NK-92 (cell line): ENCODE measurements around the gene RLBP1.

Experiments used
- DNase-seq: peaks from one replicate; lab custom pipeline; 2025; ENCODE audit not compliant: unreplicated experiment; lab: John Stamatoyannopoulos, UW

The RLBP1 gene

DNA sequence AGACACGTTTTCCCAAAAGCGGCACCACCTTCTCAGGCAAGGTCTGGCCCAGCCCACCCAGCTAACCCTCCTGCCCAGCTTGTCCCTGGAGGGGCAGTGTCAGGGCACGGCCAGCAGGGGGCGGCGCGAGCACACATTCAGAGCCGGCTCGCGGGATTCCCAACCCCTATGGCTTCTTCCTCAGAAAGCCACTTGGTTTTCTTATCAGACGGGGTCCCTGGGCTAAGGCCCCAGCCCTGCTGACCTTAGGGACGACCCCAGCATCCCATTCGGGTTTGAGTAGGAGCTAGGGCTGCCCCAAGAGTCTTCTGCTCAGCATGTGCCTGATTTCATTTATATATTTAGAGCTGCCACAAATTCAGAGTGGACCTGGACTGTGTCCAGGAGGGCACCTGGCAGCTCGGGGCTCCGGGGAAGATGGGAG lies 14.5 kb downstream of the RLBP1 start:
- no peak for DNase-seq

DNA sequence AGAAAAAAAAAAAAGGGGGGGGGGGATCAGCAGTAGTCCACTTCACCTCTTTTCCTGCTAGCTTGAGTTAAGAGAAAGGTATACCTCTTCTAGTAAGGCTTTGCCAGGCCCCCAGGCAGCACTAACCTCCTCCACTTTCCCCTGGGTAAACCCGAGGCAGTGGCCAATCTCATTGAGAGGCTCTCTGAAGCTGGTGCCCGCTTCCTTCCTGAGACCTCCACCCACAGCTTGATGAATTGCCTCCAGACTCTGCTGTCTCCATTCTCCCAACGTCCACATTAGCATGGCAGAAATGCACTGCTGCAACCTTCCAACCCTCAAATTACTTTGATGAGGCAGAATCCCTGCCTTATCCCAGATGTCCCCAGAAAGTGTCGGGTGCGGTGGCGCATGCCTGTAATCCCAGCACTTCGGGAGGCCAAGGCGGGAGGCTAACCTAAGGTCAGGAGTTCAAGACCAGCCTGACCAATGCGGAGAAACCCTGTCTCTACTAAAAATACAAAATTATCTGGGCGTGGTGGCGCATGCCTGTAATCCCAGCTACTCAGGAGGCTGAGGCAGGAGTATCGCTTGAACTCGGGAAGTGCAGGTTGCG lies 15.3 kb downstream of the RLBP1 start:
- no peak for DNase-seq

DNA sequence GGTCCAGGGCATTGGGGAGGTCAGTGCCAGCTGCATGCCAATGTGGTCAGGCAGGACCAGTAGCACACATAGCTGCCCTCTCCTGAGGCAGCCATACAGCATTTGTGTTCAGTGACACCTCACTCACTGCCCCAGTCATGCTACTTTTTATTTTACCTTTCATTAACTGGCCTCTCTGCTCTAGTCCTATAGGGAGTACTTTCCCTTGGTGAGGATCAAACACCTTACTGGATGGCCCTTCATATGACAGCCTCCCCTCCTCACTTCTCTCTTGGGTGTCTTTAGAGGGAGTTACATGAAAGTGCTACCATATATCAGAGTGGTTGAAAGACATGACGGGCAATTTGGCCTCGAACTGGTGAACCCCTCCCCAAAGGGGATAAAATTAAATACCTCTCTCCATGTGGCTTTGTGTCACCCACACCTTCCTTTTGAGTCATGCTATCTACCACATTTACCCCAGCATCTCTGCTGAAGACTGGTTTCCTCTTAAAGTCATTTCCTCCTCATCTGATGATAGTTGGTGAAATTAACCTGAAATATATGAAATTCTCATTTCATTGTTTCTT lies 17.6 kb downstream of the RLBP1 start:
- no peak for DNase-seq

DNA sequence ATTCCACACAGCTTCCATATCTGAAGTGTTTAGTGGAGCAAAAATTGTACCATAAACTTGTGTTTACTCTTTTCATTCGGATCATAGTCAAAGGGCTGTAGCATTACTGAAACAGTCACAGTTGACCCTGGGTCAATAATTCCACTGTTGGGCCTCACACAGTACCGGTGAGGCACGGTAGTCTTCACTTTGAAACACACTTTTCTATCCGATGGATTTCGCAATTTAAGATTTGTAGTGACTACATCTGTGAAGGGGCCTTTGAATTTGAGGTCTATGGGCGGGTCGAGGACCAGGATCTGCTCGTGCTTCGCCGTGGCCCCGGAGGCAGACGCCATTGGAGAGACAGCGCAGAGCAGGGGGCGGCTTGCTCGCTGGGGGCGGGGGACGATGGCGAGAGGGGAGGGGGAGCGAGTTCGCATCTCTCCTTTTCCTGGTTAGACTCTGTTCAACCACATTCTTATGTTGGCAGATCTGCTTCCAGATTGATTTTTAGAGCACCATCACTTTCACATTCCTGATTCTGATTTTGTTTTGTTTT lies 19.8 kb downstream of the RLBP1 start:
- no peak for DNase-seq

DNA sequence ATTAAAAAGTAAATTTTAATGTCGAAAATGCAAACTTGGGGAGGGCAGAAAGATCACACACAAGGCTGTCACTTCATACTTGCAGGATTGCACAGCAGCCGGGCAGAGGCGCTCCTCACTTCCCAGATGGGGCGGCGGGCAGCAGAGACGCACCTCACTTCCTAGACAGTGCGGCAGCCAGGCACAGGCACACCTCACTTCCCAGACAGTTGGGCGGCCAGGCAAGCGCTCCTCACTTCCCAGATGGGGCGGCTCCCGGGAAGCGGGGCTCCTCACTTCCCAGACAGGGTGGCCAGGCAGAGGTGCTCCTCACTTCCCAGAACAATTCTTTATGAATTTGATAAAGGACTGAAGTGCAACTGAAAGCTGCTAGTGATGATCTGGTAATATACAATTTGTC lies 21.2 kb downstream of the RLBP1 start:
- no peak for DNase-seq

DNA sequence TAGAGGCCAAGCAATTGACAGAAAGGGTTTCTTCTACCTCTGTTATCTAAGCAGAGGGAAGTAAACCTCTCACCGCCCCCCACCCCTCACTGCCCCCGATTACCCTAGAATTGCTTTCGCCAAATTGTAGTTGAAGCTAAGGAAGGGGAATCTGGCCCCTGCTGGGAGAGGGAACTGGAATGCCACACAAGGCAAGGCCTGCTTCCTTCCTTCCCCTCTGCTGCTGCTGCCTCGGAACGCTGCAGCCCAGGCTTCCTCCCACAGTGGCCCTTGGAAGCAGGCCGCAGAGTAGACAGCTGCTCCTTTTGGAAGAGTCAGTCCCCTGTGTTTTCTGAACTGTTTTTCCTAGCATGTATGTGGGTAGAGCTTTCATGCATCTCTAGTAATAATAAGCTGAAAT lies 21.6 kb downstream of the RLBP1 start:
- no peak for DNase-seq

DNA sequence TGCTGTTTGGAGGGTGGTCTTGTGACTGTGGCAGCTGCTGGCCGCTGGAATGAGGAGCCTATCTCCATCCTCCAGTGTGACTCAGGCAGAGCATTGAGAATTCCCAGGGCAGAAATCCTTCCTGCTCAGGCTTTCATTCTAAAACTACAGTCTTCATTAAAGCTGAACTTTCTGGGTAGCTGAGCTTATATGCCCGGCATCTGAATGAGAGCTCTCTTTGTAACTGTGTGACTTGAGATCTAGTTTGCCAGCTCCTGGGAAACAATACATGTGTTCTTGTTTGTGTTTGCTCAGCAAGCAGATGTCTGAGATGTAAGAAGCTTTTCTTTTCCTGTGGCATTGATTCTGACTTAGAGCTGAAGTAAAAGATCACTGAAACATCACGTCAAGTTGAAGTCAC lies 22.4 kb downstream of the RLBP1 start:
- DNase-seq = no peak

DNA sequence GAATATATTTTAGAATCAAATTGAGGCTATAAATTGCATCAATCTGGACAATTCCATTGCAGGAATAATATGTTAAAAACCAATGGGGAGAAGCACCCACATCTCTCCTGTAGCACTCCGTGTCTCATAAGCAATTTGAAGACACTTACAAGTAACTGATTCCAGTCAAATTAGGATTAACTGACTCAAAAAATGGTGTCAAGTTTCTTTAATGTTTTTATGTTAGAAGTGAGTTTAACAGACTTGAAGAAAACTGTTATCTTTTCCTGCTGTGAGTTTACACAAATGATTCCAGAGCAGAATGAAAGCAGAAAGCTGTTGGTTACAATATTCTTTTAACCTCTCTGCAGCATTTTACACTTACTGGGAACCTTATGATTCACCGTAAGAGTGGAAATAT lies 23.2 kb downstream of the RLBP1 start:
- no peak for DNase-seq

DNA sequence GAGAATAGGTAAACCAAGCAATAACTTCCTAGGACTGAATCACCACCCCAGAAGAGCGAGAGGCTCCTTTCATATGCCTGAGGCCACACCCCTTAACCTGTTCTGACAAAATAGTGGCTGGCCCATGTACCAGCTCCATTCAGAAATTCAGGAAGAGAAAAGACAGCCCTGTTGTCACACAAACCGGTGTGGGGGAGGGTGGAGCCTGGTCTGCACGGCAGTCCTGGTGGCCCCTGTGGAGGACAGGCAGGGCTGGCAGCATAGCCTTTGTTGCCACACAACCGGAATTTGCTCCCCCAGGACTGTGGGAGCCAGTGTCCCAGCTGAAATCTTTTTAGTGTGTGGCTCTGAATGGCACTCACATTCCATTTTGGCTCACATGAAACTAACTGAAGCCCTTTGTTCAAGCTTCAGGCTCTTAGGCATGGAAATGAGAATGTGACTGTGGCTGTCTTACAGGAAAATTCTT lies 23.8 kb downstream of the RLBP1 start:
- no peak for DNase-seq

DNA sequence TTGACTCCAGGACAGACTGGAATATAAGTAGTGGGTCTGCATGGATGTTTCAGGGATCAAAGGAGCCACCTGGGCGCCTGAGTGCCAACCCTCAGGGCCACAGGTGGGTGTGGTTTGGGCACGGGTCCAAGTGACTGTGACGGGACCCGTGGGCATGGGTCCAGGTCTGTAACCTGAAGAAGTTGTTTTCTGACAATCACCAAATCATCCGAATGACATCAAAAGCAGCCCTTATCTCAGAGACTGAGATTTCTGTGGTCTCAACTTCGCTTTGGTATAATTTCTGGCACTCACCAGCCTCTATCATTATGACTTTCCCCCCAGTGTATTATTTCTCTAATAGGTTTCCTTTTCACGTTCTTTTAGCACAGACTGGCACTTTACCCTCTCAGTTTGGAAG lies 24.4 kb downstream of the RLBP1 start:
- no peak for DNase-seq

DNA sequence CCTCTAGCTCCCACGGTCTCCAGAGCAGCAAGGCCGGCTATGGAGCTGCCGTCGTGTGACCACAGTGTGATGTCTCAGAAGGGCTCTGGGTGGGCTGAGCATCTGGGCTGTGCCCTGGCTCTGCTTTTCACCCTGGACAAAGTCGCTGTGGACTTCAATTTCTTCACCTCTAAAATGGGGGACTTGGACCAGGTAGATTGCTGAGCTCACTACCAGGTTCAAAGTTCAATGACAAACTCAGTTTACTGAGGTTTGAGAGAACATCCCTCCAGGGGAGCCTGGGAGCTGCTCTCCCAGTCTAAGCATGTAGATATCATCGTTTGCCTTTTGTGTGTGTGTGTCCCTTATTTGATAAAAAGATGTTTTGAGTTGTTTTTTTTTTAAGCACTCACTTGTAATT lies 25.1 kb downstream of the RLBP1 start:
- no peak for DNase-seq

DNA sequence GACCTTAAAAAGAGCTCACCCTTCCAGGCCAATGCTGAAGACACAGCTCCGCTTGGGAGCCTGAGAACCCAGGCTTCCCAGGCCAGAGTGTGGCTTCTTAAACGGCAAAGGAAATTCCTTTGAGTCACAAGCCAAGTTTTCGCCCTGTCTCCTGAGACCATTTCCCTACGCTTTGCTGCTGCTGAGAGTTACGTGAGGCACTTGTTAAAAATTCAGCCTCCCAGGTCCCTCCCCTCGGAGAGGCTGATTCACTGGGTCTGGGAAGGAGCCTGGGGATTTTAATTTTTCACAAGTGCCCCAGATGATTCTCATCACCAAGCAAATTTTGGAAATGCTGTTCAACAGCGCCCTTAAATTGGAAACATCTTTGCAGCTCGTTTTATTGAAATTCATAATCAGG lies 25.5 kb downstream of the RLBP1 start:
- no peak for DNase-seq

DNA sequence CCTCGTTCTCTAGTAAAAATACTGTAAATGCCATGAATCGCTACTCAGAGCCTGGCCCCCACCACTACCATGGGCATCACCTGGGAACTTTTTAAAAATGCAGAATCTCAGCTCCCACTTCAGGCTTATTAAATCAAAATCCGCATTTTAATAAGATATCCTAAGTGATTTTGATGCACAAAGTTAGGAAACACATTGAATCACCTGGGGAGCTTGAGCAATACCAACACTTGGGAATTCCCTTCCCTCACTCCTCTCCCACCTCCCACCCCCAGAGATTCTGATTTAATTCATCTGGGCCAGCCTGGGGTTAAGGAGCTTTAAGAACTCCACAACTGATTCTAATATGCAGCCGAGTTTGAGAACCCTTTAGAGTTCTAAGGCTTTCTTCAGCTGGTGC lies 26.8 kb downstream of the RLBP1 start:
- no peak for DNase-seq

DNA sequence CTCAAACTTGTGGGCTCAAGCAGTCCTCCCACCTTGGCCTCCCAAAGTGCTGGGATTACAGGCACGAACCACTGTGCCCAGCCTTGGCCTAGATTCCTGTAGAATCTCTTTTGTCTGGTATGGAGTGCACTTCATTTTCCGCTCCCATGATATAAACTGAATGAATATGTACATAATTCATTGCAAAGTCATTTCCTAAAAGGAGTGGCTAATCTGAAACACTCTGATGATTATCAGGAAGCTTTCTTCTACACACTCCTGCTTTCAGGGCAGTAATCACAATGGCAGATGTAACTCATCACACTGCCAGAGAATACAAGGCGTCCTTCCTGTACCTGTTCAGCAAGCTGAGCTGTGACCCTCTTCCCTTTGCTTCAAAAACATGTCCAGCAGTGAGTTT lies 28.6 kb downstream of the RLBP1 start:
- DNase-seq = no peak

DNA sequence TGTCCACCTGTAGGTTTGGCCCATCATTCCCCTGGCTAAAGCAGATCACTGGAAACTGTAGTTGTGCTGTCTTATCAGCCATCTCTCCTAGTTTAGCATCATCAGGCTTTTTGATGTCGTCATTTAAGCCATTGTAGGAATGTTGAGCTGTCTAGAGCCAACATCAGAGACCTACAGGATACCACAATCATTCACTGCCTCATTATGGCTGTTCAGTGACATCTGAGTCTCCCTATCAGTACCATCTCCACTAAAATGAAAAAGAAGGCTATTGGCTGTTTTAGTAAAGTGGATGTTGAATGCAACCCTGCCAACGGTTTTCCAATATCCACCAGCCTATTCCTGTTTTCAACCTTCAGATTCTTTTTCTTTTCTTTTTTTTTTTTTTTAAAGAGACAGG lies 29.2 kb downstream of the RLBP1 start:
- DNase-seq = no peak

DNA sequence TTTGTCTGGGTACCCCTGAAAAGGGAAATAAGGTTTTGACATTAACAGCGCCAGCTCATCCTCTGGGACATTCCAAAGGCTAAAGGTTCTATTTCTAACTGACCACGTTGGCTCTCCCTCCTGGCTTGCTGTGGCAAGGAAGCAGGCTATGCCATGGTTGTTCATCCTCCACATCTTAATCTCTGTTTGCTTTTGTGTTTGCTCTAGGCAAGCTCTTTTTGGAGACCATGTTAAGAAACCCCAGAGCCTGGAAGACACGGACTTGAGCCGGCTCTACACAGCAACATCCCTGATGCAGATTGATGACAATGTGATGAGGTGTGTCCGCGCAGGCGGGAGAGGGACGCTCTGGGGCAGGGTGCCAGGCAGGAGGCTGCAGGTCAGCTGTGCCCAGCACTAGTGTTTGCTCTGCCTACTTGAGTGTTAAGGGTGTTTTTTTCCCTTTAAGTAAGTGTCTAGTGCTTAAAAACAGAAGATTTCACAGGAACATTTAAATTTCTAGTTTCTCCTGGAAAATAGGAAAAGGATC lies 33.3 kb downstream of the RLBP1 start:
- no peak for DNase-seq

DNA sequence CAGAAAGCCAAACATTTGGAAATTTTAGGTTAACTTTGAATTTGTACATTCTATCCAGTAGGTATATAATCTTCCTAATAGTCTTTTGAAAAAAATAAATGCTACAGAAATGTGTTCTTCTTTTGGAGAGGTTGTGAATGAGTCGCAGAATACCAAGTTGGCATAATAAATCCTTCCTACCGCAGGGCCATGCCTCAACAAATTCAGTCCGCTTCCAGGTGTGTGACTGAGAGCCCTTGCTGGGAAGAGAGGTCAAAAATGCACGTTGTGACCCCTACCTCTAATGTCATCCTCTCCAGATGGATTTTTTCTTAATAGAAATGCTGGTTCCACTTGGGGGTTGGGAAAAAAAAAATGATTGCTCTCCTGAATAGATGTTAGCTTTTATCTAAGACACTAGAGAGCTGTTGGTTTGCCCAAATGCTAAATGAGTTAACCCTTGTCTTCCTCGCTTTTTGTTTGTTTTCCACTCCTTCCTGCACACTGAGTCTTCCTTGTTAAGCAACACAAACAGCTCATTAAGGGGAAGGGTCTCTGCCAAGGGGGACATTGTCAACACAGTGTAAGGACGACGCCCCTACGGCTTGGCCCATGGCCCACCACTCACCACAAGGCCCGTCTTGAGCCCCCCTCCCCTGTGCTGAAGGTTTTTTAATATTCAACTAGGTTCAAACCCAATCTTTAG lies 33.9 kb downstream of the RLBP1 start:
- no peak for DNase-seq

DNA sequence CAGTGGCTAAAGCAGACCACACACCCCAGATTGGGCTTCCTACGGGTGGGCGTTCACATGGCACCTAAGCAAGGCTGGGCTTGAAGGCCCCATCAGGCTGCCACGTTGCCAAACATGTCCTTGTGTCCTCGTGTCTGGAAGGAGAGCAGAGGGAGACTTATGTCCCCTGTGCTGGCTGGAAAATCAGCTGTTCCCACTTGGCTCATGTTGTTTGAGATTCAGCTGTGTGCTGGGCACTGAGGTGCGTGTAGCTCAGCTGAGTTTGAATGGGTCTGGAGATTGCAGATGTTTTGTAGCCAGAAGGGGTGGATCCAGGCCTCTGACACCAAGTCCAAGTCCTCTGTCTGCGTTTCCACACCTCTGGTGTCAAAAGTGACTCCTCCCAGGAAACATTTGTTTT lies 34.6 kb downstream of the RLBP1 start:
- DNase-seq = no peak

DNA sequence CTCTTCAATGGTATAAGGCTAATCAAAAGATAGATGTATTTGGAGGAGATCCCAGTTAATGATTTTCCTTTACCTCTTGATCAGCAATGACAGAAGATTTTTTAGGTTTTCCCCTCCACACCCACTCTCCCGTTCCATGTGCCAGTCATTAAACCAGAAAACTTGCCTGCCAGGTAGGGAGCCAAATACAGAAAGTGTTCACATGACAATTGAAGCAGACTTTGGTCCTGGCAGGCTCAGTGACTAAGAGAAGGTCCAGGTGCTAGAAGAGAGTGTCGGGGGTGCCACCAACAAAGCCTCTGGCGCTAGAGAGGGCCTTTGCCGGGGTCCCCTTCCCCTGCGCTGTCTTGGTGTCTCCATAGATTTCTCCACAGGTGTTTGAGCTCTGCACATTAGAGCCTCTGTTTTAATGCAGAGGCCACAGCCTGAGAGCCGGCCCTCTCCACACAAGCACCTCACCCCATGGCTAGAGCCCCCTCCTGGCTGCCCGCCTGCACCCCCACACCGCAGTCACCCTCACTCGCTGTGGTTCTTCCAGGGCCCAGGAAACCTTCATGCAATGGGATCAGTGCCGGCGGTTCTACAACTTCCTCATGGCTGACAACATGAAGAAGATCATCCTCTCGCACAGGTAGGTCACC lies 36.4 kb downstream of the RLBP1 start:
- DNase-seq = no peak

DNA sequence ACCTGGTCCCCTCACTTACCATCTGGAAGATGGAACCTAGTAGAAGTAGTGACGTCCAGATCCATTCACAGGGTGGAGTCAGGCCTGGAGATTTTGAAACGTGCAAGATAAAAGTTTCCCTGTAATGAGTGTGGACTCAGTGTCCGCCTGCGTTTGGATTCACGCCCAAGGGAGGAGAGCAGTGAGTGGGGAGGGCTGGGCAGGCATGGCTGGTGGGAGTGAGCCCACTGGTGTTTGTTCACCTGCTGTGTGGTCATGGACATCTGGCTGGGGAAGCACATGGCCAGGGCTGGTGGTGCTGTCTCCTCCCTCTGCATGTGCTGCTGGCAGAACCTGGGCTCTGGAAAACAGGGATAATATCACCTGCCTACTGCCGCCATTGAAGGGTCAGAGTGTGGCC lies 37.0 kb downstream of the RLBP1 start:
- DNase-seq = no peak

DNA sequence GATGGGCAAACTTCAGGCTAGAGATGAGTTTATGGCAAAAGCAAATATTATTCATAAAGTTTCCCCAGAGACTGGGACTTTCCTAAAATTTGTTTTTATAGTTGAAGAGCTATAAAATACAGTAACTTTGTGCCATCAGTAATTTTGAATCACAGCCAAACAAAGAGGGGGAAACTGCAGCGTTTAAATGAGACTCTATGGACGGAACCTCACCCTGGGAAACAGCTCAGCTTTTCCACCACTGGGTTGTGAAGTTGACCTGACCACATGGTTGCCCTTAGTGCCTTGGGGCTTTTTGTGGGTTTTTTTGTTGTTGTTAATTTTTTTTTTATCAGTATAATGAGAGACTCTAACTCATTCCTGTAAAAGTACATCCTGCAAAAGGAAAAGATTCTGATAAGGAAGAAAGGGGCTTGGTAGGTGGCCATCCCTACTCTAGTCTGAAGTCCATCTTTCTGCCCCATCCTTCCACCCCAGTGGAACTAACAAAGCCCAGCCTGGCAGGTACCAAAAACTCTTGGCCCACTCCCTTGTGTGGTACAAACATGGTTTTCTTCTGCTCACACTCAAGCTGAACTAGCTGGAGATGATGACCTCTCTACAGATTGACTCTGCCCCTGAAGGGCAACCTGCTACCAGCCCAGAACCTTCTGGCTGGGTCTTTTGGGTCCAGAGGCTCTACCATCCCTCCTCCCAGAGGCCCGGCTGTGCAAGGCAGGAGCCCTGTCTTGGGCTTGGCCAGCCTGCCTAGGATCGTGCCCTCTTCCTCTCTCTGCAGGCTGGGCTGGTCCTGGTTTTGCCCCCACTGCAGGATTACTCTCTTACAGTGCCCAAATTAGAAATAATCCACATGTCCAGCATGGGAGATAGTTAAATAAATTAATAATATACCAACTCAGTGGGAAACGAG lies 41.2 kb downstream of the RLBP1 start:
- DNase-seq = no peak
